Endothelial cell of umbilical vein (primary cell): ENCODE data around the gene RNF213. TPM values are rescaled to one million over a fixed set of nuclear protein-coding genes. Genes with fewer than 3 reads are reported as not detected.
A peak's percentile ranks its signal among the peaks of the same experiment; 100 is the strongest.

Experiments used
- BruUV-seq: library from RNA; stranded (reverse); fragments of 400-500 nt; replicated peaks from 2 replicates; lab custom pipeline; 2021; lab: Mats Ljungman, UMichigan
- CTCF ChIA-PET: fragments of 300-600, 350-600 bp; sonication (Branson Sonifier 250); formaldehyde crosslinking; loops from one replicate; lab custom pipeline; 2021; ENCODE audit warnings: antibody characterized with exemption, inconsistent platforms; lab: Charles Lee
- POLR2A ChIA-PET: fragments of 300-600, 350-600 bp; sonication (Branson Sonifier 250); formaldehyde crosslinking; loops from one replicate; lab custom pipeline; 2021; ENCODE audit warnings: antibody characterized with exemption, inconsistent platforms; lab: Charles Lee
- DNase-seq: peaks from one replicate; pipeline ENCODE4 v3.0.0-alpha.2; 2011; ENCODE audit warnings: low read depth, low spot score
- FAIRE-seq: peaks from 2 replicates; lab custom pipeline; 2011; peaks lifted over from hg19 to GRCh38; lab: Jason Lieb, UNC
- H2AFZ ChIP-seq: 2 replicates; pipeline ENCODE4 v1.6.0; 2012; ENCODE audit warnings: low read depth, low read length, control low read depth, inconsistent platforms
- H3K27ac ChIP-seq: 2 replicates; pipeline ENCODE4 v1.5.1; 2011; ENCODE audit warnings: low read depth, mild to moderate bottlenecking, control low read depth, low read length, moderate library complexity; ENCODE audit not compliant: insufficient read depth
- H3K27me3 ChIP-seq, 2 experiments: 2 replicates each; pipeline versions ENCODE4 v1.6.0 to v1.6.1; 2011; ENCODE audit warnings: low read length in 2 of 2, mixed read lengths in 1 of 2; ENCODE audit not compliant: control insufficient read depth in 2 of 2, insufficient read depth in 2 of 2
- H3K36me3 ChIP-seq, 2 experiments: 2 replicates in 1 of 2; 3 replicates in 1 of 2; pipeline ENCODE4 v1.5.1; 2011; ENCODE audit warnings: low read length in 2 of 2, mild to moderate bottlenecking in 1 of 2, moderate library complexity in 1 of 2; ENCODE audit not compliant: control insufficient read depth in 2 of 2, insufficient read depth in 2 of 2; ENCODE audit errors: extremely low read depth in 1 of 2
- H3K4me1 ChIP-seq: 3 replicates; pipeline ENCODE4 v1.5.1; 2011; ENCODE audit warnings: mild to moderate bottlenecking, low read length; ENCODE audit not compliant: control insufficient read depth, insufficient read depth; ENCODE audit errors: extremely low read depth
- H3K4me2 ChIP-seq: 2 replicates; pipeline ENCODE4 v1.6.1; 2011; ENCODE audit warnings: low read length, control low read depth, mixed read lengths; ENCODE audit not compliant: insufficient read depth
- H3K4me3 ChIP-seq, 3 experiments: fragments of 200-600 bp in 1 of 3; sonication (generic), shearing (Covaris generic) in 1 of 3; replicated peaks in 1 of 3; 2 replicates each; pipeline ENCODE4 v1.5.1; 2011 to 2016; ENCODE audit warnings: control low read depth in 3 of 3, low read length in 3 of 3, mild to moderate bottlenecking in 2 of 3, inconsistent platforms in 1 of 3, low read depth in 1 of 3, moderate library complexity in 1 of 3; ENCODE audit not compliant: insufficient read depth in 1 of 3
- H3K79me2 ChIP-seq: 2 replicates; pipeline ENCODE4 v1.6.0; 2012; ENCODE audit warnings: low read length, inconsistent platforms; ENCODE audit not compliant: control insufficient read depth, insufficient read depth
- H3K9ac ChIP-seq: replicated peaks from 2 replicates; pipeline ENCODE3; 2011; ENCODE audit warnings: low read length, control low read depth; ENCODE audit not compliant: insufficient read depth; ENCODE audit errors: extremely low read depth
- H3K9me1 ChIP-seq: replicated peaks from 3 replicates; pipeline ENCODE4 v1.6.0; 2011; ENCODE audit warnings: mild to moderate bottlenecking, low read length; ENCODE audit not compliant: control insufficient read depth, insufficient read depth; ENCODE audit errors: extremely low read depth
- H3K9me3 ChIP-seq: replicated peaks from 2 replicates; pipeline ENCODE4 v1.5.1; 2012; ENCODE audit warnings: low read length, inconsistent platforms; ENCODE audit not compliant: control insufficient read depth, insufficient read depth
- H4K20me1 ChIP-seq: replicated peaks from 2 replicates; pipeline ENCODE3; 2011; ENCODE audit warnings: mild to moderate bottlenecking, low read length; ENCODE audit not compliant: control insufficient read depth, insufficient read depth; ENCODE audit errors: extremely low read depth
- EZH2 ChIP-seq: IDR thresholded peaks from 2 replicates; pipeline ENCODE4 v1.6.1; 2012; ENCODE audit warnings: borderline replicate concordance, low read depth, mild to moderate bottlenecking, moderate library complexity, low read length, inconsistent platforms; ENCODE audit not compliant: severe bottlenecking
- GATA2 ChIP-seq: IDR thresholded peaks from 2 replicates; pipeline ENCODE4 v1.7.0; 2011; ENCODE audit warnings: low read depth, mild to moderate bottlenecking, moderate library complexity, mixed read lengths, low read length; ENCODE audit not compliant: insufficient read length, insufficient read depth
- JUN ChIP-seq: IDR thresholded peaks from 2 replicates; pipeline ENCODE4 v1.6.1; 2011; ENCODE audit warnings: borderline replicate concordance, low read depth; ENCODE audit not compliant: insufficient read length, insufficient read depth
- MYC ChIP-seq: IDR thresholded peaks from one replicate; pipeline ENCODE4 v1.6.1; 2011; ENCODE audit warnings: mild to moderate bottlenecking, low read depth, low read length
- POLR2A ChIP-seq: IDR thresholded peaks from 2 replicates; pipeline ENCODE4 v1.6.1; 2012; ENCODE audit warnings: low read depth, mild to moderate bottlenecking, control low read depth, low read length
- POLR2AphosphoS5 ChIP-seq: IDR thresholded peaks from 2 replicates; pipeline ENCODE4 v1.6.1; 2012; ENCODE audit warnings: low read depth, mild to moderate bottlenecking, control low read depth, low read length, moderate library complexity; ENCODE audit not compliant: insufficient read depth
- dilution Hi-C: fragments of 300-500 bp; cut with MboI; formaldehyde crosslinking; loops from one replicate; pipeline ENCODE4 v1.15.0; 2019; ENCODE audit warnings: low sequenced_read_pairs; ENCODE audit not compliant: extremely low pct_ligation_motif_present
- intact Hi-C: fragments of 100-400 bp; cut with micrococcal nuclease; formaldehyde crosslinking; loops from one replicate; pipeline ENCODE4 v1.10.0; 2022
- polyA plus RNA-seq, 4 experiments: library from polyadenylated mRNA; depleted of rRNA in 3 of 4; stranded (reverse) in 3 of 4; unstranded in 1 of 4; fragments of >200 nt; gene quantifications; 2 replicates each; pipeline versions ENCODE4 v1.2.1 to v1.2.3, GENCODE V29; 2011 to 2012; ENCODE audit warnings: missing spikeins in 1 of 4
- total RNA-seq: library from RNA; stranded (reverse); gene quantifications from 2 replicates; pipeline ENCODE4 v1.2.3, GENCODE V29; 2021
- TF ChIP-seq, protein P1 (sequence below), 2 donors: IDR thresholded peaks; 1 replicate in 1 of 2; 2 replicates in 1 of 2; pipeline ENCODE4 v1.5.1; 2011; ENCODE audit warnings: low read length in 2 of 2, mild to moderate bottlenecking in 2 of 2, moderate library complexity in 2 of 2, control low read depth in 1 of 2, inconsistent platforms in 1 of 2, low read depth in 1 of 2; ENCODE audit not compliant: insufficient read depth in 1 of 2; ENCODE audit errors: extremely low read depth in 1 of 2
- TF ChIP-seq, protein P2 (sequence below): IDR thresholded peaks from 2 replicates; pipeline ENCODE4 v1.6.1; 2011; ENCODE audit not compliant: insufficient read depth, insufficient read length

Gene RNF213
- total and polyA plus RNA-seq, 2 donors (not counting 3 experiments of a cell fraction or from before 2014, with no cell fraction given): 36.5 to 116 TPM

DNA sequence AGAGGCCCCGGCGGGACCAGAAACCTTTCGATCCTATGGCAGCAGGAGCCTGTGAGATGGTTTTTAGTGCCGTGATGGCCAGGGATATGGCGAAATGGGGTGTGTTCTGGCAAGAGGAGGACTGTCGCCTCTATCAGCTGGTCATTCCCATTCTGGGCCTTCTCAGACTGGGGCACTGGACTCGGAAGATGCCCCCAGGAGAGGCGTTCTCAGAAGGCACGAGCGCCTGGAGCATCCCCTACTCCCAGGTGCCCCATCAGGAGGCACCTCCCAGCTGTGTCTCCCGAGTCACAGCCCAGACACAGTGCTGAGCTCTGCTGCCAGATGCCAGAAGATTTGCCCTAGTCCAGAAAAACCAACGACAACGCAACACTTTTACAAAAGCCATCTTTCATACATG, 99.7 kb downstream of the RNF213 start:
- no TSS peak for BruUV-seq

DNA sequence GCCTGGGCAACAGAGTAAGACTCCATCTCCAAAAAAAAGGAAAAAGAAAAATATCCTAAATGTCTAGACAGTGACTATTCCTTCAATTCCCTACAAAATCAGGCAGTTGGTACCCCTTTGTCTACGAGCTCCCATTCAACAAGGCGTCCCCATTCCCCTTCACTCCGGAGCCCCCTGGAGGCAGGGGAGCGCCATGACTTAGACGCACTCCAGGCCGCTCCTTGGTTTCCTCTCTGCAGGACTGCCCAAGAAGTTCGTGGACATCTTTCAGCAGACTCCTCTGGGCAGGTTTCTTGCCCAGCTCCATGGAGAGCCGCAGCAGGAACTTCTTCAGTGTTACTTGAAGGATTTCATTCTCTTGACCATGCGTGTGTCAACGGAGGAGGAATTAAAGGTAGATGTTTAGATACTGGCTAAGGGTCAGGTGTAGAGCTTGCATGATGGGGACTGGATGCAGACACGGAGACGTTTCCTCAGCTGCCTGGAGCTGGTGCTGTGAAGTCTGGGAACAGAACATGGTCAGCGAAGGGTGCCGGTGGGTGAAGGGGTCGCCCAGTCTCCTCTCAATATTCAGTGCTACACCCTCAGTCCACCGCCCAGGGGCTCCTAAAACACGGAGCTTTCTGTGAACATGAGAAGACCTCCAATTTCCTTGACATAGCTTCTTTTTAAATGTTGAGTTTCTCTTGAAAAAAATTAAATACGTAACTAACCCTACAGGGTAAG, 101.0 kb downstream of the RNF213 start:
- ChIA-PET POLR2A (interaction anchor here (0.5 kb wide), 1 partner anchor 28 kb away, joined by 3 read pairs; no protein-coding TSS in a partner anchor), CTCF (interaction anchor here (0.7 to 4.9 kb wide), 9 partner anchors 8 to 260 kb away, joined by 3 to 46 read pairs (median 4); partner anchors contain the start of gene GAA)
- Histone ChIP-seq H2AFZ (no peak overlapping the region), H3K9me3 (no peaks in the 10 kb centered on the region), H3K9me1 (no peaks in the 10 kb centered on the region), H3K36me3 (peaks cover 16 to 57% of the 10 kb centered on the region in 2 experiments), H3K4me2 (no peak overlapping the region), H4K20me1 (no peaks in the 10 kb centered on the region), H3K4me3 (no peak overlapping the region), H3K4me1 (no peaks in the 10 kb centered on the region), H3K9ac (no peak overlapping the region), H3K79me2 (no peaks in the 10 kb centered on the region), H3K27me3 (no peaks in the 10 kb centered on the region), H3K27ac (no peak overlapping the region)
- intact Hi-C loops (loop anchor here (1.0 to 10.0 kb wide), 2 partner anchors 165 to 257 kb away; partner anchors contain the start of gene GAA), dilution Hi-C loops (no loop called here)
- no peak for DNase-seq
- BruUV-seq: no TSS peak
- no peak for TF ChIP-seq POLR2AphosphoS5
- no peak for TF ChIP-seq JUN
- TF ChIP-seq, protein P1, sequence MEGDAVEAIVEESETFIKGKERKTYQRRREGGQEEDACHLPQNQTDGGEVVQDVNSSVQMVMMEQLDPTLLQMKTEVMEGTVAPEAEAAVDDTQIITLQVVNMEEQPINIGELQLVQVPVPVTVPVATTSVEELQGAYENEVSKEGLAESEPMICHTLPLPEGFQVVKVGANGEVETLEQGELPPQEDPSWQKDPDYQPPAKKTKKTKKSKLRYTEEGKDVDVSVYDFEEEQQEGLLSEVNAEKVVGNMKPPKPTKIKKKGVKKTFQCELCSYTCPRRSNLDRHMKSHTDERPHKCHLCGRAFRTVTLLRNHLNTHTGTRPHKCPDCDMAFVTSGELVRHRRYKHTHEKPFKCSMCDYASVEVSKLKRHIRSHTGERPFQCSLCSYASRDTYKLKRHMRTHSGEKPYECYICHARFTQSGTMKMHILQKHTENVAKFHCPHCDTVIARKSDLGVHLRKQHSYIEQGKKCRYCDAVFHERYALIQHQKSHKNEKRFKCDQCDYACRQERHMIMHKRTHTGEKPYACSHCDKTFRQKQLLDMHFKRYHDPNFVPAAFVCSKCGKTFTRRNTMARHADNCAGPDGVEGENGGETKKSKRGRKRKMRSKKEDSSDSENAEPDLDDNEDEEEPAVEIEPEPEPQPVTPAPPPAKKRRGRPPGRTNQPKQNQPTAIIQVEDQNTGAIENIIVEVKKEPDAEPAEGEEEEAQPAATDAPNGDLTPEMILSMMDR (IDR thresholded peaks at IDR 0.05; ENCODE audit: extremely low read depth in 1 of 2, insufficient read depth in 1 of 2, low read depth in 1 of 2, low read length in 2 of 2): peak; percentile 26 to 36
- TF ChIP-seq MYC: no peak
- FAIRE-seq: no peak

More for the DNA sequence above, 99.7 kb downstream of the RNF213 start:
- H3K4me1 ChIP-seq: no peaks in the 10 kb centered on the region
- FAIRE-seq: no peak
- H3K9me3 ChIP-seq: no peaks in the 10 kb centered on the region
- H3K79me2 ChIP-seq: no peaks in the 10 kb centered on the region
- dilution Hi-C loops (no loop called here), intact Hi-C loops (loop anchor here (10.0 kb wide), 1 partner anchor 256 kb away; the partner anchor contains the start of gene GAA)
- no peaks in the 10 kb centered on the region for H3K27me3 ChIP-seq
- DNase-seq: no peak
- POLR2A ChIA-PET: no interaction called here
- no peak overlapping the region for H3K4me3 ChIP-seq
- no peaks in the 10 kb centered on the region for H3K9me1 ChIP-seq
- H4K20me1 ChIP-seq: no peaks in the 10 kb centered on the region
- peaks cover 14 to 53% of the 10 kb centered on the region in 2 experiments for H3K36me3 ChIP-seq
- no peak overlapping the region for H2AFZ ChIP-seq
- H3K4me2 ChIP-seq: no peak overlapping the region
- H3K9ac ChIP-seq: no peak overlapping the region
- no peak for TF ChIP-seq EZH2
- TF ChIP-seq MYC: no peak
- no peak for TF ChIP-seq POLR2A
- TF ChIP-seq, protein P2, sequence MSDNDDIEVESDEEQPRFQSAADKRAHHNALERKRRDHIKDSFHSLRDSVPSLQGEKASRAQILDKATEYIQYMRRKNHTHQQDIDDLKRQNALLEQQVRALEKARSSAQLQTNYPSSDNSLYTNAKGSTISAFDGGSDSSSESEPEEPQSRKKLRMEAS: no peak
- TF ChIP-seq JUN: no peak
- no peak for TF ChIP-seq GATA2
- no peak for TF ChIP-seq POLR2AphosphoS5
- no peak overlapping the region for H3K27ac ChIP-seq
- CTCF ChIA-PET: interaction anchor here (4.9 kb wide), 1 partner anchor 165 kb away, joined by 46 read pairs; no protein-coding TSS in a partner anchor
